Cardiac fibroblast (primary cell): ENCODE results near the gene CTPS1.

Source experiments
- DNase-seq, 2 donors: peaks; one replicate each; pipeline versions ENCODE4 v3.0.0 to v3.0.0-alpha.2; 2010; ENCODE audit warnings: low read depth in 2 of 2
- H3K4me3 ChIP-seq, 2 donors: replicated peaks in 1 of 2; 1 replicate in 1 of 2; 2 replicates in 1 of 2; pipeline ENCODE4 v1.5.1; 2011; ENCODE audit warnings: low read depth in 2 of 2, low read length in 2 of 2, mild to moderate bottlenecking in 2 of 2, moderate library complexity in 1 of 2
- CTCF ChIP-seq: IDR thresholded peaks from one replicate; pipeline ENCODE4 v1.5.1; 2011; ENCODE audit warnings: low read depth, mild to moderate bottlenecking, low read length, inconsistent platforms

CTPS1 gene

DNA sequence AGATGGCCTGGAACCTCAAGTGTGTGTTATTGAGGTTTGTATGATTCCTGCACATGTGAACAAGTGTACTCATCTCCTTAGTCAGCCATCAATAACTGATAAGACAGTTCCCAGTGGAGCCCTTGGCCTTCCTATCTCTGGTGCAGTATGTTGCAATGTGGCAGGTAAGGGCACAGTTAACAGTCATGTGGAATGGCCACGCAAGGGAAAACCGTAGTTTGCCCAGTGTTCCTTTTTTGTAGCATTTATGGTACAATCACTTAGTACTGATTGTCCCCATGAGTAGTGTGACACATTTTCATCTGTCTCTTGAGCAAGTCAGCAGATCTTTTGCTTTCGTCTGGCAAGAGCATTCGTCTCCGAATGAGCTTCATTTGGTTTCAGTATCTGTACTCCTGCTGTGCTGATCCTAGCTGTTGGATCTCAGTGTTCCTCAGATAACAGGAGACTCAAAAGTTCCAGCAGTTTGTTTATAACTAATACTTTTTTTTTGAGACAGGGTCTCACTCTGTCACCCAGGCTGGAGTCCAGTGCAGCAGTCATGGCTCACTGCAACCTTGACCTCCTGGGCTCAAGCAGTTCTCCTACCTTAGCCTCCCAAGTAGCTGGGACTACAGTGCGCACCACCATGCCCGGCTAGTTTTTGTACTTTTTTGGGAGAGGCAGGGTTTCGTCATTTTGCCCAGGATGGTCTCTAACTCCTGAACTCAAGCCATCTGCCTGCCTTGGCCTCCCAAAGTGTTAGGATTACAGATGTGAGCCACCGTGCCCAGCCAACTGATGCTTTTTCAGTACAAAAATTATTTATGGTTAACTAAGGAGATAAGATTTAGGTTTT lies 8.2 kb downstream of the CTPS1 start:
- no peak for TF ChIP-seq CTCF
- no peak overlapping the region for H3K4me3 ChIP-seq
- no peak for DNase-seq

GRCh38 chr1:40988280-40988679 lies 8.8 kb downstream of the CTPS1 start:
- DNase-seq = no peak
- no peak for TF ChIP-seq CTCF
- H3K4me3 ChIP-seq = no peak overlapping the region

DNA sequence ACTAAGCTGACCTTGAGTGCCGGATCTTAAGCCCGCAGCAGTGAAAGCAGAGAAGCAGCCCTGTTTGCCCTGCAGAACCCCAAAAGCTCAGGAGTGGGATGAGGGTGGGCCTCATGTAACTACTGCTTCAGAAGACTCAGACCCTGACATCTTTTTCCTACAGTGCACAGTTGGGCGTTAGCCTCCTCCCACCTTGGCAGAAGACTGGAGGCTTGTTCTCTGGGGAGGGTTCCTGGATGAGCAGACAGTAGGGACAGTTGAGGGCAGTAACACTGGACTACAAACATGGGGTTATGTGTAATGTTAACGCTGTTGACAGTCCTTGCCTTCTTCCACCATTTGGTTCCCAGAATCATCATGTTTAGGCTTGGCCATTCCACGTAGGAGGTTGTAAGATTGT lies 9.6 kb downstream of the CTPS1 start:
- H3K4me3 ChIP-seq = no peak overlapping the region
- DNase-seq = no peak
- TF ChIP-seq CTCF = no peak

- H3K4me3 ChIP-seq = no peak overlapping the region
- no peak for DNase-seq
- no peak for TF ChIP-seq CTCF
Observed at GRCh38 chr1:40997096-40997495, 17.6 kb downstream of the CTPS1 start.

GRCh38 chr1:40998668-40999067 lies 19.2 kb downstream of the CTPS1 start:
- no peak for TF ChIP-seq CTCF
- no peak overlapping the region for H3K4me3 ChIP-seq
- no peak for DNase-seq

DNA sequence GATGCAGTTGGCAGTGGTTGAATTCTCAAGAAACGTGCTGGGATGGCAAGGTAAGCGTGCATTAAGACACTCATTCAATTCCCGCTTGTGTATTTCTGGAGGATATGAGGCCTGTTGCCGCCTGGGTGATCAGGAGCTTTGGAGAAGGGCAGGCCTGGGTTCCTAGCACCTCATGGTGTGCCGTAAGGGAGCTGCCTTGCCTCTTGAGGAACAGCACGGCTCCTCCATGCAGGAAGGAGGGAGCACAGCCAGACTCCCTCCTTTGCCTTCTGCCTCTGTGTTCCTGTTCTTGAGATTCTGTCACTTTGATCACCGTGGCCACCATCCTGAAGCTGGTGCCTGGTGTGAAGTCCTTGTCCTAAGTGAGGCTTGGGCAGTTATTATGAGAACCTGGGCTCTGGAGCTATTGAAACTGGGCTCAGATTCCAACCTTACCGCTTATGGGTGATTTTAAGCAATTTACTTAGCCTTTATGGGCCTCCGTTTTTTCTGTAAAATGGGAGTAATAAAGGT lies 23.7 kb downstream of the CTPS1 start:
- DNase-seq = no peak
- H3K4me3 ChIP-seq = no peak overlapping the region
- no peak for TF ChIP-seq CTCF
